ENCODE data around the gene CHRNA9. TPM values are rescaled to one million over a fixed set of nuclear protein-coding genes. Genes with fewer than 3 reads are reported as not detected.
"Not testable (repeated sequence)": the region's sequence is repeated elsewhere in the genome, so short reads cannot be mapped to it uniquely, and the experiment has no call there.

The CHRNA9 gene
- total and polyA plus RNA-seq, 2 experiments from 2014 or later, result not detected

DNA sequence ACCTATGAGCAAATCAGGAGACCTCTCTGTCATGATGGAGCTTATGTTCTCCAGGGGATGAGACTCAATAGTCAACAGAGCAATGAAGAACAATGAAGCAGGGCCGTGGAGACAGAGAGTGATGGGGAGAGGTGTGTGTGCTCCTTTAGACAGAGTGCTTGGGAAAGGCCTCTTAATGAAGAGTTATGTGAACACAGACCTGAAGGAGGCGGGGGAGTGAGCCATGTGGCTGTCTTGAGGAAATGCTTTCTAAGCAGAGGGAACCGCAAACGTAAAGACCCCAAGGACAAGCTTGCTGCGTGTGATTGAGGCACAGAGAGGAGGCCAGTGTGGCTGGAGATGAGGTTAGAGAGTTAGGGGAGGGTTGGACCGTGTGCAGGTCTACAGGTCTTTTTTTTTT is 53.1 kb downstream of the CHRNA9 start:
- Histone ChIP-seq H3K9me3 (ENCODE audit: low read depth) (no peaks in the 10 kb centered on the region), H3K27me3 (no peaks in the 10 kb centered on the region), H3K36me3 (no peaks in the 10 kb centered on the region), H3K4me3 (no peak overlapping the region), H3K4me1 (ENCODE audit: low read depth) (no peaks in the 10 kb centered on the region), H3K27ac (no peak overlapping the region)
- DNase-seq (ENCODE audit: low read depth in 1 of 2, low spot score in 1 of 2), result peak in 1 of 2 donors; percentile 38
- TF ChIP-seq CTCF (IDR thresholded peaks at IDR 0.05; ENCODE audit: low read depth, low read length), result no peak

- Histone ChIP-seq H3K4me1 (ENCODE audit: low read depth) (no peaks in the 10 kb centered on the region), H3K4me3 (no peak overlapping the region), H3K27ac (no peak overlapping the region), H3K27me3 (no peaks in the 10 kb centered on the region), H3K9me3 (ENCODE audit: low read depth) (no peaks in the 10 kb centered on the region), H3K36me3 (no peaks in the 10 kb centered on the region)
- DNase-seq (ENCODE audit: low read depth in 1 of 2, low spot score in 1 of 2), result no peak
- no peak for TF ChIP-seq CTCF (IDR thresholded peaks at IDR 0.05; ENCODE audit: low read depth, low read length)
Measured at GRCh38 chr4:40389986-40390385, 54.9 kb downstream of the CHRNA9 start.

DNA sequence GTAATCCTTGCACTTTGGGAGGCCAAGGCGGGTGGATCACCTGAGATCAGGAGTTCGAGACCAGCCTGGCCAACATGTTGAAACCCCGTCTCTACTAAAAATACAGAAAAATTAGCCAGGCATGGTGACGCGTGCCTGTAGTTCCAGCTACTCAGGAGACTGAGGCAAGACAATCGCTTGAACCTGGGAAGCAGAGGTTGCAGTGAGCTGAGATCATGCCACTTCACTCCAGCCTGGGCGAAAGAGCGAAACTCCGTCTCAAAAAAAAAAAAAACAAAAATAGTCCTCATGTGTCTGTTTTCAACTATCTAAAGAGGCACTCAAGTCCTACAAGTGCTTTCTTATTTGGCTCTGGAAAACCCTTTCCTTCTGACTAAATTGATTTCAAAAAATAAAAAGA is 57.1 kb downstream of the CHRNA9 start:
- H3K27me3 ChIP-seq; H3K36me3 ChIP-seq; H3K27ac ChIP-seq; H3K4me1 ChIP-seq (ENCODE audit: low read depth); H3K4me3 ChIP-seq; H3K9me3 ChIP-seq (ENCODE audit: low read depth): not testable (repeated sequence)
- DNase-seq (ENCODE audit: low read depth in 1 of 2, low spot score in 1 of 2), result peak in 1 of 2 donors; percentile 14

GRCh38 chr4:40394236-40394635 is 59.1 kb downstream of the CHRNA9 start:
- DNase-seq (ENCODE audit: low read depth in 1 of 2, low spot score in 1 of 2), result peak in 1 of 2 donors; percentile 37
- no peak for TF ChIP-seq CTCF (IDR thresholded peaks at IDR 0.05; ENCODE audit: low read depth, low read length)
- H3K27me3 ChIP-seq, result no peaks in the 10 kb centered on the region
- no peaks in the 10 kb centered on the region for H3K4me1 ChIP-seq (ENCODE audit: low read depth)
- H3K27ac ChIP-seq, result no peak overlapping the region
- H3K9me3 ChIP-seq (ENCODE audit: low read depth), result no peaks in the 10 kb centered on the region
- H3K36me3 ChIP-seq, result no peaks in the 10 kb centered on the region
- H3K4me3 ChIP-seq, result no peak overlapping the region

DNA sequence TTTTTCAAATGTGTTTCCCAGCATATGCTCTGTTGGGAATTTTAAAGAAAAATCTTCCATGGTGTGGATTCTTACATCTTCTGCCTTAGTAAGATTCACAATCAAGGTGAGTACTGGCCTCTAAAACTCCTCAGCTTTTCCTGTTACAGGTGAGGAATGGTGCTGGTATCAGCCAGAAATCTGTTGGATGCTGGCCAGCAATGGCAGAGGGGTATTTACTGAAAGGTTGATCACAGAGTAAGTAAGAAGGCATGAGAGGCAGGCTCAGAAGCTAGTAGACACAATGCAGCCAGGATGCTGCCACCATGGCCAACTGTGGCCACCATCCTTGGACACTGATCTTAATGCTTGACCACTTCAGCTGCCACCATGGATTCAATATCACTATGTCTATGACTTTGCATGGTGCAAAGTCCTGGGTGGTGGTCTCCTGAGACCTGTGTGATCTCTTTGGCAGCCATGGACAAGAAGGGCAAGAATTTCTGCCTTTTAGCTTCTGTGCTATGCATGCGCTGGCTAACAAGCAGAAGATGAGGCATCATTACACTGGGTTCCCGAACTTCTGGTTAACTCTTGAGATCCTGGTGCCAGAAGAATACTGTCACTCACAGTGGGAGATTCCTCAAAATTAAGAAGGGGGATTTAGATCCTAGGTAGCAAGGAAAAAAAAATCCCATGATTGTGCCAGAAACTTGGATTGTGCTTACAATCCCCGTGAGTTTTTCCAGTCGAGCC is 60.2 kb downstream of the CHRNA9 start:
- no peak overlapping the region for H3K27ac ChIP-seq
- DNase-seq (ENCODE audit: low read depth in 1 of 2, low spot score in 1 of 2), result no peak
- H3K36me3 ChIP-seq, result no peaks in the 10 kb centered on the region
- TF ChIP-seq CTCF (IDR thresholded peaks at IDR 0.05; ENCODE audit: low read depth, low read length), result no peak
- no peak overlapping the region for H3K4me3 ChIP-seq
- no peaks in the 10 kb centered on the region for H3K9me3 ChIP-seq (ENCODE audit: low read depth)
- no peaks in the 10 kb centered on the region for H3K27me3 ChIP-seq
- no peaks in the 10 kb centered on the region for H3K4me1 ChIP-seq (ENCODE audit: low read depth)

- no peaks in the 10 kb centered on the region for H3K9me3 ChIP-seq (ENCODE audit: low read depth)
- no peaks in the 10 kb centered on the region for H3K36me3 ChIP-seq
- no peaks in the 10 kb centered on the region for H3K27me3 ChIP-seq
- DNase-seq (ENCODE audit: low read depth in 1 of 2, low spot score in 1 of 2), result peak; percentile 23 to 79
- TF ChIP-seq CTCF (IDR thresholded peaks at IDR 0.05; ENCODE audit: low read depth, low read length), result no peak
- no peaks in the 10 kb centered on the region for H3K4me1 ChIP-seq (ENCODE audit: low read depth)
- H3K4me3 ChIP-seq, result no peak overlapping the region
- no peak overlapping the region for H3K27ac ChIP-seq
Measured at GRCh38 chr4:40395908-40396793, 61.0 kb downstream of the CHRNA9 start.

All from cardiac muscle cell (in vitro differentiated cells and primary cell).